ENCODE data around the gene NEU2.

NEU2 gene

DNA sequence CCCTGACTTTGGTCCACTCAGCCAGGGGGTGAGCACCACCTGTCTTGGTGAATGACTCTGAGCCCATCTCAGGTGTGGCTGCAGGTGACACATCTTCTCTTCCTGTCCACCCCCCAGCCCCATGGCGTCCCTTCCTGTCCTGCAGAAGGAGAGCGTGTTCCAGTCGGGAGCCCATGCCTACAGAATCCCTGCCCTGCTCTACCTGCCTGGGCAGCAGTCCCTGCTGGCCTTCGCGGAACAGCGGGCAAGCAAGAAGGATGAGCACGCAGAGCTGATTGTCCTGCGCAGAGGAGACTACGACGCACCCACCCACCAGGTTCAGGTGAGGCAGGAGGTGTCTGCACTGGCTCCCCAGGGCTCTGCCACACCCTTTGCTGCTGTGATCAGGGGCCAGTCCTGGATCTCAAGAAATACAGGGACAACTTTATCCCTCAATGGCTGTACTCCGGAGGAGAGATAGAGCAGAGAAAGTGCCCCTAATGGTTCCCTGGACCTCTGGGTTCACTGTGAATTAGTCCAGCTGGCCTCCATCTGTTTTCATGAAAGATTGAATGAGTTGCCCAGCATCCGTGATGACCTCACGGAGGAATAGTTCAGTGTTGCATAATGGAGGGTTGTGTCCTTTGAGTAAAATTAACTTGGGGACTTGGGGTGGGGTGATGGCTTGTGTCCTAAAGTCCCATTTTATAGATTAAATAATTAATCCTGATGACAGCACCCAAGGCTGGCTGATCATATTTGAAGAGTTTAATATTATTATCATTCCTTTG, at the start of gene NEU2:
TSS of gene NEU2 (plus strand) at position 122 of the 770 bp plus-strand sequence. CDS start at position 122, 0 bp downstream.
- no peak for DNase-seq (ENCODE audit: low read depth)

DNA sequence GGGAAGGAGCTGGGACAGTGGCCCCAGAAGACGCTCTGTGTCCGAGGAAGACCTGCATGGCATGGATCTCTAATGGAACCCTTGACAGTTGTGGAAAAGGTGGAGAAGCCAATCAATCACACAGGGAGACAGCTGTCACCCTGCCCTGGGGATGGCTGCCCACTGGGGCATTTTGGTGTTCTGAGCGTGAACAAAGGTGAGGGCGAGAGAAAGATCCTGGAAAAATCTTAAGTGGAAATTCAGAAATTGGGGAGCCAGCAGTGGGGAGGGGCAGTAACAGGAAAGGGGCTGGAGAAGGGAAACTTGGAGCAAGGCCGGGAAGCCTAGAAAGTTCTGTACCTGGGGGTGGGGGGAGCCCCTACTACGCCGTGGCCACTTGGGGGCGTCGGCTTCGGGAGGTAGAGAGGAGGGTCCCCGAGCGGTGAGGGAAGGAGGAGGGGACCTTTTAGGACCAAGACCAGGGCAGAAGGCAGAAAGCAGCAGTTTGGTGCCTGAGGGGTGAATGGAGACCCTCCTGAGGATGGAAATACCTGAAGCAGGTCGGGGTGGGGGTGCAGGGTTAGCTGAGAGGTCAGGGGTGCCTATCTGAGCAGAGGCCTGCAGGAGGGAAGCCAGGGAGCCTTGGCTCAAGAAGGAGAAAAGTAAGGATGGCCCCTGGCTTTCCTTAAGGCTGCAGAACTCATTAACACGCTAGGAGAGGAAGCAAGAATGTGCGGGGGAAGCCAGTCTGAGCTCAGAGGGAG, 49.4 kb upstream of the NEU2 start:
- no peak for DNase-seq (ENCODE audit: low read depth)

DNA sequence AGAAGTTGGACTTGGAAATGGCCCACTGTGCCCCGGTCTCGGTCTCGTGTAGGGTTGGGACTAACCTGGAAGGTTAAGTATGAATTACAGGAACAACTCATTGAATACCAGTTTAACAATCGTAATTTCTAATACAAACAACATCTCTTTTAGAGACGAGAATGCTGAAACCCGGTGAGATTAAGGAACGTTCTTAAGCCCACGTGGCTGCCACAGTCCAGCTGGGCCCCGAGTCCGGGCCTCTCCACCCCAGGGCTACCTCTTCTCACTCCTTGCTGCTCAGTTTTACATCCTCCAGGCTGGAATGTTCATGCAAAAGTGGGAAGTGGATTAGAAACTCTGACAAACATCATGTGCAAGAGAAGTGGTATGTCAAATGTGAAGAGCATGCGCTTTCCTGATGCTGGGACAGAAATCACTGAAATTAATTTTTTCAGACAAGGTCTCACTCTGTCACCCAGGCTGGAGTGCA, 48.8 kb upstream of the NEU2 start:
- no peak for DNase-seq (ENCODE audit: low read depth)

DNA sequence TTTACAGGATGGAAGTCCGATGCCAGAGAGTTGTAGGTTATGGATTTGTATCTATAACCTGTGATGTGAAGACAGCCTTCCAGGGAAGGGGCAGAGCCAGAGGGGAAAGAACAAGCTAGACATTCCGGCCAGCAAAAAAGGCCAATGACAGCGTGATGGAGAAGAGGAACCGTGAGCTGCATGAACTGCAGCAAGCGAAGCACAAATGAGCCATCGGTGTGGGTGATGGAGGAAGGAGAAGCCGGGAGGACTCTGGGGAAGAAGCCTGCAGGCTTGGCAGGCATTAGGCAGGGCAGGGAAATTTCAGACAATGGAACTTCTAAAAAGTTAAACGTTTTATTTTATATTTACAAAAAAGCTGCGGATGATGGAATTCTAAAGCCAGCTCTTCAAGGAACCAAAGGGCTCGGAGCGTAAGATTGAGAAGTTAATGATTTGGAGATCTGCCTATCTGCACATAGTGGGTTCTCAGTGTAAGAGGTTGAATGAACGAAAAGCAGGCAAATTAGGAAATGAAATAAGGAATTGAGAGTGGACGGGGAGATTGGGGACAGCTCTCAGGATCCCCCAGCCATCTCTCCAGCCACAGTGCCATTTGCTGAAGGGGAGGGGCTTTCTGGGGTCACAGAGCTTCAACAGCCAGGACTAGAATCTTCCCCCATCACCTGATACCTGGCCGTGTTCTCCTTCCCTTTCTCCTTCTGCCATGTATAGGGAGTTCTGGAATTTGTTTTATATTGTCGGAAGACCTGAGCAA, 47.8 kb upstream of the NEU2 start:
- no peak for DNase-seq (ENCODE audit: low read depth)

DNA sequence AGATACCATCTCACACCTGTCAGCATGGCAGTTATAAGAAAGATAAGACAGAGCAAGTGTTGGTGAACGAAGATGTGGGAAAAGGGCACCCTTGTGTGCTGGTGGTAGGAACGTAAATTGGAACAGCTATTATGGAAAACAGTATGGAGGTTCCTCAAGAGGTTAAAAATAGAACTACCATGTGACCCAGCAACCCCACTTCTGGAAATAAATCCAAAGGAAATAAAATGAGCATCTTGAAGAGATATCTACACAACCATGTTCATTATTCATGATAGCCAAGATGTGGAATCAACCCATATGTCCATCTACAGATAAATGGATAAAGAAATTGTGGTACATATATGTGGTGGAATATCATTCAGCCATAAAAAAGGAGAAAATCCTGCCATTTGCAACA, 46.3 kb upstream of the NEU2 start:
- no peak for DNase-seq (ENCODE audit: low read depth)

DNA sequence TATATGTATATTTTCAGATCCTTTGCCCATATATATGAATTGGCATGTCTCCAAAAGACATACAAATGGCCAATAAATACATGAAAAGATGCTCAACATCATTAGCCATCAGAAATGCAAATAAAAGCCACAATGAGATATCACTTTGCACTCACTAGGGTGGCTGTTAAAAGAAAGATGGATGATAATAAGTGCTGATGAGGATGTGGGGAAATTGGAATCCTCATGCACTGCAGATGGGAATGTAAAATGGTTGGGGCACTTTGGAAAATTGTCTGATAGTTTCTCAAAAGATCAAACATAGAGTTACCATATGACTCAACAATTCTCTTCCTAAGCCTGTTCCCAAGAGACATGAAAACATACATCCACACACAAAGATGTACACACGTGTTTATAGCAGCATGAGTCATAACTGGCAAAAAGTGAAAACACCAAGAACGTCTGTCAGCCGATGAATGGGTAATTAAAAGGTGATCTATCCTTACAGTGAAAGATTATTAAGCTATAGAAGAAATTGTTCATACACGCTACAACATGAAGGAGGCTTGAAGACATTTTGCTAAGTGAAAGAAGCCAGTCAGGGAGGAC, 39.1 kb upstream of the NEU2 start:
- DNase-seq (ENCODE audit: low read depth) = no peak

DNA sequence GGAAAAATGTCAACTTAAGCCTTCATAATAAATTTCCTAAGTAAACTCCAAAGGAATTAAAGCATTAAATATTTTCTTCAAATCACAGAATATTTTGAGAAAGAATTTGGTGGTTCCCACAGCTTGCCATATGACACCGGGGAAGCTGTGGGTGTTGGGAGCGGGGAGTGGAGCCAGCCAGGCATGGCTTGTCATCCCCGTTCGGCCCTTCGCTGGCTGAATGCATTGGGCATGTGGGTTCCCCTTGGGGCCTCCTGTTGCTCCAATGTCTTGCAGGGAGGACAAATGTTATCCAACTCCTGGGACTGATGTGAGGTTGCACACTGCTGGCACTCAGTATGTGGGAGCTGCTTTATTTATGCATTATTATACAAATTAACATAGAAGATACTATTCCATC, 38.0 kb upstream of the NEU2 start:
- DNase-seq (ENCODE audit: low read depth) = no peak

DNA sequence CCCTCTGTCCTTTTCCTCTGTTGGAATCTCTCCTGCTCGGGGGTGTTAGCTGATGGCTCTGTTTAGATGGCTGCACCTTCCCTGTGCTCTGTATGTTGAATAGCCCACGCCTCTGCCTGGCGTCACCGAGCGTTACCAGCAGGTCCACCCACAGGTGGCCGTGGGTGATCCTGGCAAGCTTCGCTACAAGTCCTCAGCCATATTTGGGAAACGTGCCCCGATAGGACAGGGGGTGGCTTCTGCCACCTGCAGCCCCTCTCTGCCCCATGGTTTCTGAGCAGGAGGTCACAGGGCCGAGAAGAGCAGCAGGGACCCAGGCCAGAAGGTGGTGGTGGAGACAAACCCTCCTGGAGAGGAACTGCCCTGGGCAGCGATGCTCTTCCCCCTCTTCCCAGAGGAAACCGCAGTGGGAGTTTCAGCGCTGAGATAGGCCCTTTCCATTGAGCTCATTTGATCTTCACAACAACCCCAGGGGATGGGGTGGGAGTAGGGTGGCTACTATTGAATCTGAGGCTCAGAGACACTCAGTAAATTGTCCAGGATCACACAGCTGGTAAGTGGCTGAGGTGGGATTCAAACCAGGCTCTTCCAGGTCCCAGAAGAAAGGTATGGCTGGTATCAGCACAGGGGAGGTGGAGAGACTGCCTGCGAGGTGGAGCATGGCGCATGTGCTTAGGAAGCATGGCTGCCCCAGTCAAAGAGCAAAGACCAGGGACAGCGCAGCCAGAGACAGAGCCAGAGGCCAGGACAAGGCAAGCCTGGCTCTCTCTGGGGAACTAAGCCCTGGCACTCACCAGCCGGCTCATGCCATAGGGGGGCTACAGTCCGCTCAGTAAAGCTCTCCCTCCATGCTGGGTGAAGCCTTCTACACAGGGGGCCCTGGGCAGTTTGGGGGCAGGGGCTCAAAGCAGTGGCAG, 34.5 kb upstream of the NEU2 start:
- no peak for DNase-seq (ENCODE audit: low read depth)

DNA sequence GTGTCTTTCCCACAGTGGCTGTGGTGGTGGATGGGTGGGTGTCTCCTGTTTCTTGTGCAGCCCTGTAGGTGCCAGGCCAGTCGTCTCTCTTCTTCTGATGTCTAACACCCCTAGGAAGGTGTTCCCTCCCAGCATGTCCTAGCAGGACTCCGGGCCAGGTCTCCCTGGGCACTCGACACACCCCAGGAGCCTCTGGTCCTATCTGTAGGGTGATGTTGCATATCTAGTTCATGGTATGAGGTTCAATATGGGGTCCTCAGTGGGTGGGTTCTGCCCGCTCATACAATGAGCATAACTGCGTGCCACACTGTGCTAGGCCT, 33.8 kb upstream of the NEU2 start:
- no peak for DNase-seq (ENCODE audit: low read depth)

DNA sequence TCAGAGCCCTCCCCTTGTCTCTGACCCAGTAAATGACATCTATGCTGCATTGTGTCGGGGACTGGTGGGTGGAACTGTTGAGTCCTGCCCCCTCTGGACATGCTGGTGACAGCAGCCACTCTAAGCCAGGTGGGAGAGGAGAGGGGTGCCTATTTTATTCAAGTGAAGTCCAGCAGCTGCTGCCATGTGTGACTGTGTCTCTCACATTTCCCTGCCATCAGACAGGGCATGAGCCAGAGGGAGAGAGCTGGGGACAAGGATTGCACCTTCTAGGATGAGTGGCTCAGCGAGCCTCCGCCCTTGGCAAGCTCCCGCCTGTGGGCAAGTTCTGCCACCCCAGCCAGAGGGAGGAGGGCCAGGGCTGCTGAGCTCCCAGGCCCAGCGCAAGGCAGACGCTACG, 33.1 kb upstream of the NEU2 start:
- no peak for DNase-seq (ENCODE audit: low read depth)

DNA sequence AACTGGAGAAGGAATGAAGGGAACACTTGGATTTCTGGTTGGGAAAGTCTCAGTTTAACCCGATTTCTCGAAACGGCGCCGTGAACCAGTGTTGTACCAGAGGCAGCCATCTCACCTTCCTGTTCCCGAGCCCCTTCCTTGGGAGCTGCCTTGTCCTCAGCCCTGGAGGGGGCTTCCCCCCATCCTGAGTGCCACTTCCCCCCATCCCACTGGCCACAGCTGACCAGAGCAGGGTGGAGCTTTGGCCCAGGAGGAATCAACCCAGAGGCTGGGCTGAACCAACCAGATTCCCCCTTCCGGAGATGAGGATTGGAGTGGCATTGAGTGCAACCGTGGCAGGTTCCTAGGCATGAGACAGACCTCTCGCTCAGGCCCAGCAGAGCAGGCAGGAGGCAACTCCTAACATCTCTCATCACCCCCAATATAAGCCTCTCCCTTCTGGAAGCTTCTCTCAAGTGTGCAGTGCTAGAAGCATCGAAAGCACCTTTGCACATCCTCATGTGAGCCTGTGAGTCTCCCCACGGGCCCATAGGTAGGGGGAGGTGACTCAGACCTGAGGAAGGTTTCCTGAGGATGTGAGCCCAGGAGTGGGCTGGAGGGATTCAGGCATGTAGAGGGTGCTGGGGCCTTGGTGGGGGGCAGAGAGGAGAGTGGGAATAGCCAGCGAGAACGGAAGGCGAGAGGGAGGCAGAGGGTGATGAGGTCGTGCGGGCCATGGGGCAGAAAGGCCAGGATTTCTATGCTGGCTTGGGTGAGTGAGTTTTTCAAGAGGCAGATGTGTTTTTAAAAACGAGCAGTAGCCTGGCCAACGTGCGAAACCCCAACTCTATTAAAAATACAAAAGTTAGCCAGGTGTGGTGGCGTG, 31.4 kb upstream of the NEU2 start:
- DNase-seq (ENCODE audit: low read depth) = no peak

DNA sequence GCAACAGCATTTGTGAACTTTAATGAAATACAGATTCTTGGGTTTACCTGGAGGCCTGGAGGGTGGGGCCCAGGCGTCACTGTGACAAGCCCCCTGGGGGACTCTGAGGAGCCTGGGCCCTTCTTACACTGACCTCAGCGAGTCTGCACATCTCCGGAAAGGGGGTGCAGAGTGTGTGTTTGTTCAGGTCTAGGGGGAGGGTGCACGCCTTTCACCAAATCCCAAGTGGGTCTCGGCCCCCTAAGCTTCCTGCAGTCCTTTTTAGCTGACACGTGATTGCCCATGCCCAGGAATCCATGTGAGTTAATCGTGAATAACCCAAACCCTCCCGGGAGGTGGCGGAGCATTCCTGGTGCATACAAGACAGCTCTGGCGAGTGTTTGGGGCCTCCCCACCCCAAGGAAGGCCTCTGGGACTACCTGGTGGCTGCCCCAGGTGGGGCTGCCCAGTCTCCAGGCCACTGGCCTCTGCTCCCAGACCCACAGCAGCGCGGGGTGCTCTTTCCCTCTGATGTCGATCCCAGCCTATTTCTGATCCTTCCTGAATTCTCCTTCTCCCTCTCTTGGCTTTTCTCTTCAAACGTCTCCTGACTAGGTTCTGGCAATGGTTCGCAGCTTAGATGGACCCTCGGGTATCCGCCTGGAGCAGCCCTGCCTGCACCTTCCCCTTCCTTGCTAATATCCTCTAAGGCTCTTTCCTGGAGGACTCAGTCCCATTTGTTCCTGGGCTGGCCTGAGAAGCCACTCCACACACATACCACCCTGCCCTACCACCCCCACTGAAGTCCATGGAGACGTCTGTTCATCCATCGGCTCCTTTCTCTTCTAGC, 29.4 kb upstream of the NEU2 start:
- DNase-seq (ENCODE audit: low read depth) = no peak

DNA sequence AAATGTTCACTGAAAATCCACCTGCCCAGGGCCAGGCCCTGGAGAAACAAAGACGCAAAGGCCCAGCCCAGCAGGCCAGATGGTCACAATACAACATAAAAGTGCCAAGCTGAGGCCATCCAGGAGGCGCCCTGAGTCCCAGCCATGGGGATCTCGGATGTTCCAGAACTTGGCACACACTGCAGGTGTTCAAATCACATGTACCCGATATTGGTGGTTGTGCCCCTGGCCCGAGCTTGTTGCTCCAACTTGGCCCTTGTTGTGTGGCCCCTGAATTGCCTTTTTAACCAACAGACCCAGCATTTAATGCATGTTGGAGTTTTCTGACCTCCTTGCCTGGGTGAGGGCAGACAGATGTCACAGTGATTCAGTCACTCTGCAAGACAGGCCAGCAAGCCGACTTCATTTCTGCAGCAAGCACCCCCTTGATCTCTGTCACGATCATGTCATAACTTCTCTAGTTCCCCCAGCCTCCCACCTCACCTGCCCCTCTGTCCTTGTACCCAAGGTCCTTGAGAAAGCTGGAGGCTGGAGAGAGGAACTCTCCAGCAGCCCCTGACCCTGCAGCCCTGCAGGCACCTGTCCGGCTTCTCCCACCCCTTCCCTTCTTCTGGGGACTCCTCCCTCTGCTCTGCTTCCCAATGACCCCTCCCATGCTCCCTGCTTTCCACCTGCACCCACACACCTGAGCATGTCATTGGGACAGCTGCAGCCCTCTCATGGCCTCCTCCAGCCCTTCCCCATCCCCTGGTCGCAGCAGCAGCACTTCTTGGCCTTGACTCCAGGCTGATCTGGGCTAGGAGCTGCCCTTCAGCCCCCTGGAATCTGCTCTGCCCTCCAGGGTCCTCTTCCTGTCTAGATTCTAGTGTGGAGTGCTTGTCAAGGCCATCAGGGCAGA, 28.6 kb upstream of the NEU2 start:
- no peak for DNase-seq (ENCODE audit: low read depth)

DNA sequence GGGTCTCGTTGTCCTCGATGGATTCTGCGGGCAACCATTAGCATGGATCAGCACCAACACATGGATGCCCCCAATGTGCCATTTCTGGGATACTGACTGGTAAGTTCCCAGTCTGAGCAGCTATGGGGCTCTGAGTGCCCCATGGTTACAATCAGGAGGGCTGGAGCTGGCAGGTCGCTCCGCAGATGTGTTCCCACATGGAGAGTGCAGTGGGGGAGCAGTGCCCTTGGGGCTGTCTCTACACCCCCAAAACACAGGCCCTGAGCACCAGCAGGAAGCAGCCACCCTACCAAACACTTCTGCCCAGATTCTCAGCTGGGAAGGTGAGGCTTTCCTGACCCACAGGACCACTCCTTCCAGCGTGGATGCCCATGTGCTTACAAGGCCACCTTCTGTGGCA, 27.4 kb upstream of the NEU2 start:
- no peak for DNase-seq (ENCODE audit: low read depth)

DNA sequence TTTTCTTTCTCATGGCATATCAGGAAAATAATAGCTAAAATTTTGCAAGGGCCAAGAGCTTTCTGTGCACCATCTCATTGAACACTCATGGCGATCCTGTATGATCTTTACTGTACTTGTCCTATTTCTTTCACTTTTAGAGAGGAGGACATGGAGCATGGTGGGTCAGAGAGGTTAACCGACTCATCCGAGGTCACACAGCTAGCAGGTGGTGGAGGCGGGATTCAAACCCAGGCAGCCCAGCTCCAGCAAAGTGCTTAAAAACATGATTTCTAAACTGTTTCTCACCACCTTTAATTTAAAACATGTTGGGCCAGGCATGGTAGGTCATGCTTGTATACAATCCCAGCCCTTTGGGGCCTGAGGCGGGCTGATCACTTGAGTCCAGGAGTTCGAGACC, 25.8 kb upstream of the NEU2 start:
- DNase-seq (ENCODE audit: low read depth) = no peak

DNA sequence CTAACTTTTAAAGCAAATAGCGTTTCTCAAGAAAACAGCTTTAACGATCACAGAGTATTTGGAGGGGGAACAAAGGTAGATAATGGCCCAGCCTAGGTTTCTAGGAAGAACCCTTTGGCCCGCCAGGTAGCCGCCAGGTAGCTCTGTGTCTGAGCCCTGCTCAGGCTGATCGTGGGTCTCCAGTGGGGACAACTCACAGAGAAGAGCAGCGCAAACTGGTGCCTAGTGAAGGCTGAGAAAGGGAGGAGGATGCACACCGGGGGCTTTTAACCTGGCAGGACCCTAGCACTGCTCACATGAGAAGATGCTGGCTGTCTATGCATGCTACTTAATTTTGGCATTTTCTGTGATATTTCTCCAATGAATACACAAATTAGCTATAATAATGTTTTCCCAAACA, 25.2 kb upstream of the NEU2 start:
- DNase-seq (ENCODE audit: low read depth) = no peak

DNA sequence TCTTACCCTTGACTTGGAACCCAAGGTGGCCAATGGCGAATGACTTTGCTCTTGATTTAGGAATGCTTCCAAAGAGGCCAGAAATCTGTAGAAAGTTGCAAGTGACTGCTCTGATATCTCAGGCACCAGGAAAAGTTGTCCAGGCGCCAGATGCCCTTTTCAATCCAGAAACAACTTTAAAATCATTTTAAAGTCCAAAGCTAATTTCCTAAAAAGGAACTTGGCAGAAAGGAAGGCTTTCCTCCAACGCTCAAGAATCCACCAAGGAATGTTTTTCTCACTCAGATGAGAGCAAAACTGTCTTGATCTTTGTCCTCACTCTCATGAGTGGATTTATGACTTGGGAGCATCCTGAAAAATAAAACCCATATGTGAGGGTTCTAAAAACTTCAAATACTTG, 24.7 kb upstream of the NEU2 start:
- no peak for DNase-seq (ENCODE audit: low read depth)

DNA sequence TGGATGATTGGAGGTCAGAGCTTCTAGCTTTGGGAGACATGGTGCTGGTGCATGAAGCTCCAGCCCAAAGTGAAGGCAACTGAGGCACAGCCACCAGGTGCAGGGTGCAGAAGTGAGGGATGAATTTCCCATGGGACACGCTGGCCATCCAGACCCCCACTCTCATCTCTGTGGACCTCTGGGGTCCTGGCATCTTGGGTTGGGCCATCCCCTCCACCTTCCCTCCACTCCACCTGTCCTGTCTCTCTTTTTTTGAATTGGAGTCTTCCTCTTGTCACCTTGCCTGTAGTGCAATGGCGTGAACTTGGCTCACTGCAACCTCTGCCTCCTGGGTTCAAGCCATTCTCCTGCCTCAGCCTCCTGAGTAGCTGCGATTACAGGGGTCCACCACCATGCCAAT, 22.8 kb upstream of the NEU2 start:
- no peak for DNase-seq (ENCODE audit: low read depth)

Data from activated T-cell treated with anti-CD3 and anti-CD28 coated beads for 24 hours (primary cell).